Measurements from ENCODE around the gene DCAF12. TPM values are rescaled to one million over a fixed set of nuclear protein-coding genes. Genes with fewer than 3 reads are reported as not detected.

DCAF12 gene
- total RNA-seq, 2 experiments from 2014 or later: 5.4 to 5.9 TPM

DNA sequence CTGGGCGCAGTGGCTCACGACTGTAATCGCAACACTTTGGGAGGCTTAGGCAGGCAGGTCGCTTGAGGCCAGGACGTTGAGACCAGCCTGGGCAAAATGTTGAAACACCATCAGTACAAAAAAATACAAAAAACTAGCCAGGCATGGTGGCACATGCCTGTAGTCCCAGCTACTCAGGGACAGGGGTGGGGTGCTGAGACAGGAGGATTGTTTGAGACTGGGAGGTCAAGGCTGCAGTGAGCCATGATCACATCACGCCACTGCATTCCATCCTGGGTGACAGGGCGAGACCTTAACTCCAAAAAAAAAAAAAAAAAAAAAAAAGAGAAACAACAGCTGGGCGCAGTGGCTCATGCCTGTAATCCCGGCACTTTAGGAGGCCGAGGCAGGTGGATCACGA lies 23.7 kb downstream of the DCAF12 start:
- DNase-seq (no peak), ATAC-seq (ENCODE audit: poor library complexity) (no peak)
- no peak overlapping the region for H3K4me3 ChIP-seq (ENCODE audit: low read length)
- ChIA-PET POLR2A (no interaction called here), CTCF (no interaction called here)
- no peaks in the 10 kb centered on the region for H3K9me3 ChIP-seq (ENCODE audit: control insufficient read depth in 1 of 2, insufficient read depth in 1 of 2, low read length in 2 of 2)
- H3K36me3 ChIP-seq (ENCODE audit: insufficient read depth, low read length): peaks cover 69% of the 10 kb centered on the region
- intact Hi-C loops (cut with DNase I, micrococcal nuclease): no loop called here
- H3K27ac ChIP-seq (ENCODE audit: low read depth in 1 of 2, low read length in 2 of 2): no peak overlapping the region
- H3K27ac Mint-ChIP-seq: no peak overlapping the region
- H3K4me3 Mint-ChIP-seq: no peak overlapping the region
- TF ChIP-seq, protein P1, sequence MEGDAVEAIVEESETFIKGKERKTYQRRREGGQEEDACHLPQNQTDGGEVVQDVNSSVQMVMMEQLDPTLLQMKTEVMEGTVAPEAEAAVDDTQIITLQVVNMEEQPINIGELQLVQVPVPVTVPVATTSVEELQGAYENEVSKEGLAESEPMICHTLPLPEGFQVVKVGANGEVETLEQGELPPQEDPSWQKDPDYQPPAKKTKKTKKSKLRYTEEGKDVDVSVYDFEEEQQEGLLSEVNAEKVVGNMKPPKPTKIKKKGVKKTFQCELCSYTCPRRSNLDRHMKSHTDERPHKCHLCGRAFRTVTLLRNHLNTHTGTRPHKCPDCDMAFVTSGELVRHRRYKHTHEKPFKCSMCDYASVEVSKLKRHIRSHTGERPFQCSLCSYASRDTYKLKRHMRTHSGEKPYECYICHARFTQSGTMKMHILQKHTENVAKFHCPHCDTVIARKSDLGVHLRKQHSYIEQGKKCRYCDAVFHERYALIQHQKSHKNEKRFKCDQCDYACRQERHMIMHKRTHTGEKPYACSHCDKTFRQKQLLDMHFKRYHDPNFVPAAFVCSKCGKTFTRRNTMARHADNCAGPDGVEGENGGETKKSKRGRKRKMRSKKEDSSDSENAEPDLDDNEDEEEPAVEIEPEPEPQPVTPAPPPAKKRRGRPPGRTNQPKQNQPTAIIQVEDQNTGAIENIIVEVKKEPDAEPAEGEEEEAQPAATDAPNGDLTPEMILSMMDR (IDR thresholded peaks at IDR 0.05): no peak
- no peaks in the 10 kb centered on the region for H3K27me3 ChIP-seq (ENCODE audit: control insufficient read depth in 1 of 2, insufficient read depth in 2 of 2, low read length in 2 of 2)
- H3K4me1 ChIP-seq (ENCODE audit: insufficient read depth, low read length): no peaks in the 10 kb centered on the region
- H3K27me3 Mint-ChIP-seq: no peaks in the 10 kb centered on the region
- H3K36me3 Mint-ChIP-seq (ENCODE audit: low read depth): peaks cover 64% of the 10 kb centered on the region
- no peaks in the 10 kb centered on the region for H3K4me1 Mint-ChIP-seq (ENCODE audit: low read depth)
- no peaks in the 10 kb centered on the region for H3K9me3 Mint-ChIP-seq

DNA sequence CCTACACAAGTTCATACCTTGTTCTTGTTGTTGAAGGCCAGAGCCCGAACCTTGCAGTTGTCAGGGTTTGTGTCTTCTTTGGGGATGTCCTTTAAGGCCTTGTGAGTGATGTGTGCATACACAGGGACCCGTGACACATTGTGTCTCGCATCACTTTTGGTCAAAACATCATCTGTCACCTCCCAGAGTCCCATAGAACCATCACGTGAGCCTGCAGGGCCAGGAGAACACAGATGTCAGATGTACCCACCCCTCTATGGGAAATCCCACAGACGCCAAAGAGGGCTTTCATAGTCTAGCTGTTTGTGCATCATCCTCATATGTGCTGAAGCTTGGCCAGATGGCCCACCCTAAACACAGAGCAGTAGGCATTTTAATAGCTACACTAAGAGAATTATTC lies 28.2 kb downstream of the DCAF12 start:
- ATAC-seq (ENCODE audit: poor library complexity) (no peak), DNase-seq (no peak)
- intact Hi-C loops (cut with DNase I, micrococcal nuclease): no loop called here
- TF ChIP-seq, protein P1 (IDR thresholded peaks at IDR 0.05): no peak
- peaks cover 62% of the 10 kb centered on the region for H3K36me3 Mint-ChIP-seq (ENCODE audit: low read depth)
- CTCF ChIA-PET: no interaction called here
- Histone ChIP-seq H3K4me3 (ENCODE audit: low read length) (no peak overlapping the region), H3K27me3 (ENCODE audit: control insufficient read depth in 1 of 2, insufficient read depth in 2 of 2, low read length in 2 of 2) (no peaks in the 10 kb centered on the region), H3K4me1 (ENCODE audit: insufficient read depth, low read length) (no peaks in the 10 kb centered on the region), H3K9me3 (ENCODE audit: control insufficient read depth in 1 of 2, insufficient read depth in 1 of 2, low read length in 2 of 2) (no peaks in the 10 kb centered on the region), H3K36me3 (ENCODE audit: insufficient read depth, low read length) (peaks cover 71% of the 10 kb centered on the region), H3K27ac (ENCODE audit: low read depth in 1 of 2, low read length in 2 of 2) (no peak overlapping the region)
- POLR2A ChIA-PET: no interaction called here
- no peaks in the 10 kb centered on the region for H3K4me1 Mint-ChIP-seq (ENCODE audit: low read depth)
- H3K4me3 Mint-ChIP-seq: no peak overlapping the region
- no peak overlapping the region for H3K27ac Mint-ChIP-seq
- H3K9me3 Mint-ChIP-seq: no peaks in the 10 kb centered on the region
- H3K27me3 Mint-ChIP-seq: no peaks in the 10 kb centered on the region

DNA sequence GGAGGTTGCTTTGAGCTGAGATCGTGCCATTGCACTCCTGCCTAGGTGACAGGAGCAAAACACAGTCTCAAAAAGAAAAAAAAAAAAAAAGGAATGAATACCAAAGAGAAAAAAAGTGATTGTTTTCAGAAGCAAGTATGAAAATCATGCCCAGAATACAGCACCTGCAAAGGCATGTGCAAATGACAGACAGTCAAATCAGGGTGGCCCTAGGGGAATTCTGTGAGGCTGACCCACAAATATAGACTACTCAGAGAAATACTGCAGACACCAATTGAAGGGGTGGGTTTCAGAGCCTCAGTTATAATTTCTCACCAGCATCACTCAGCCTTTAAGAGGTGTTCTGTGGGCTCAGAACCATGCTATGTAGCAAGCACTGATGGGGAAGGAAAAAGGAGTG lies 28.6 kb downstream of the DCAF12 start:
- Histone ChIP-seq H3K9me3 (ENCODE audit: control insufficient read depth in 1 of 2, insufficient read depth in 1 of 2, low read length in 2 of 2) (no peaks in the 10 kb centered on the region), H3K4me3 (ENCODE audit: low read length) (no peak overlapping the region), H3K4me1 (ENCODE audit: insufficient read depth, low read length) (no peaks in the 10 kb centered on the region), H3K27me3 (ENCODE audit: control insufficient read depth in 1 of 2, insufficient read depth in 2 of 2, low read length in 2 of 2) (no peaks in the 10 kb centered on the region), H3K27ac (ENCODE audit: low read depth in 1 of 2, low read length in 2 of 2) (no peak overlapping the region), H3K36me3 (ENCODE audit: insufficient read depth, low read length) (peaks cover 72% of the 10 kb centered on the region)
- H3K4me1 Mint-ChIP-seq (ENCODE audit: low read depth): no peaks in the 10 kb centered on the region
- DNase-seq: no peak
- no peaks in the 10 kb centered on the region for H3K27me3 Mint-ChIP-seq
- peaks cover 63% of the 10 kb centered on the region for H3K36me3 Mint-ChIP-seq (ENCODE audit: low read depth)
- ATAC-seq (ENCODE audit: poor library complexity): no peak
- TF ChIP-seq, protein P1 (IDR thresholded peaks at IDR 0.05): no peak
- no peak overlapping the region for H3K27ac Mint-ChIP-seq
- intact Hi-C loops (cut with DNase I, micrococcal nuclease): no loop called here
- CTCF ChIA-PET: interaction anchor here (0.7 kb wide), 1 partner anchor 171 kb away, joined by 5 read pairs; no protein-coding TSS in a partner anchor
- no peak overlapping the region for H3K4me3 Mint-ChIP-seq
- H3K9me3 Mint-ChIP-seq: no peaks in the 10 kb centered on the region
- POLR2A ChIA-PET: no interaction called here

Measured in CD4-positive, alpha-beta T cell (primary cell).